IPS-NIHi11 (cell line): ENCODE results near the gene LSP1.
"Not testable (repeated sequence)": the region's sequence is repeated elsewhere in the genome, so short reads cannot be mapped to it uniquely, and the experiment has no call there.

Source experiments
- DNase-seq: peaks from one replicate; pipeline ENCODE4 v3.0.0; 2012; ENCODE audit warnings: mixed read lengths, low spot score

Gene LSP1

GRCh38 chr11:1928891-1929541, 76.1 kb downstream of the LSP1 start:
- DNase-seq, result peak; percentile 11

- peak; percentile 17 for DNase-seq
Measured at GRCh38 chr11:1929621-1930461, 77.0 kb downstream of the LSP1 start.

- no peak for DNase-seq
Measured at GRCh38 chr11:1930462-1930830, 77.6 kb downstream of the LSP1 start.

GRCh38 chr11:1931341-1932104, 78.6 kb downstream of the LSP1 start:
- DNase-seq, result peak; percentile 9

- DNase-seq, result peak; percentile 7
Measured at GRCh38 chr11:1932105-1932480, 79.2 kb downstream of the LSP1 start.

GRCh38 chr11:1932681-1933080, 79.8 kb downstream of the LSP1 start:
- DNase-seq, result no peak

GRCh38 chr11:1933416-1934334, 80.8 kb downstream of the LSP1 start:
- DNase-seq, result no peak

GRCh38 chr11:1934335-1935155, 81.7 kb downstream of the LSP1 start:
- DNase-seq, result peak; percentile 14

GRCh38 chr11:1935156-1936071, 82.5 kb downstream of the LSP1 start:
- DNase-seq, result peak; percentile 22

GRCh38 chr11:1936072-1936780, 83.3 kb downstream of the LSP1 start:
- DNase-seq, result peak; percentile 21

GRCh38 chr11:1936781-1937615, 84.1 kb downstream of the LSP1 start:
- DNase-seq, result peak; percentile 24

GRCh38 chr11:1937616-1938342, 84.9 kb downstream of the LSP1 start:
- DNase-seq, result peak; percentile 17

- peak; percentile 10 for DNase-seq
Measured at GRCh38 chr11:1938343-1939005, 85.6 kb downstream of the LSP1 start.

GRCh38 chr11:1939006-1939625, 86.2 kb downstream of the LSP1 start:
- peak; percentile 24 for DNase-seq

- DNase-seq, result not testable (repeated sequence)
Measured at GRCh38 chr11:1939788-1940187, 86.9 kb downstream of the LSP1 start.
